Activated T-cell treated with anti-CD3 and anti-CD28 coated beads, Interleukin-2, amount 50 U/mL, for 24 hours (primary cell): Measurements from ENCODE around the gene BEST4.
A peak's percentile ranks its signal among the peaks of the same experiment; 100 is the strongest.
"Not testable (repeated sequence)": the region's sequence is repeated elsewhere in the genome, so short reads cannot be mapped to it uniquely, and the experiment has no call there.

Experiments
- DNase-seq: peaks from one replicate; pipeline ENCODE4 v3.0.0-alpha.2; 2020
- H3K27ac Mint-ChIP-seq: 2 replicates; pipeline ENCODE4 v1.8.0; 2020; ENCODE audit warnings: mild to moderate bottlenecking, mixed read lengths
- H3K27me3 Mint-ChIP-seq: 2 replicates; pipeline ENCODE4 v1.8.0; 2020; ENCODE audit warnings: mixed read lengths
- H3K36me3 Mint-ChIP-seq: 2 replicates; pipeline ENCODE4 v1.8.0; 2020; ENCODE audit warnings: low read depth, mixed read lengths
- H3K4me1 Mint-ChIP-seq: 2 replicates; pipeline ENCODE4 v1.8.0; 2020; ENCODE audit warnings: low read depth, mixed read lengths
- H3K4me3 Mint-ChIP-seq: 2 replicates; pipeline ENCODE4 v1.8.0; 2020; ENCODE audit warnings: mild to moderate bottlenecking, moderate library complexity, mixed read lengths
- H3K9me3 Mint-ChIP-seq: 2 replicates; pipeline ENCODE4 v1.8.0; 2020; ENCODE audit warnings: mixed read lengths

BEST4 gene

GRCh38 chr1:44788120-44788860, at the start of gene BEST4:
Gene BEST4, minus strand, starts transcription at chr1:44788170. Its CDS starts 465 bp downstream, at chr1:44787705.
- DNase-seq, result no peak
- Mint-ChIP-seq H3K9me3 (no peaks in the 10 kb centered on the region), H3K36me3 (peaks cover 3% of the 10 kb centered on the region), H3K27ac (no peak within 1 kb of the TSS), H3K4me1 (peaks cover 29% of the 10 kb centered on the region), H3K4me3 (no peak within 1 kb of the TSS), H3K27me3 (no peaks in the 10 kb centered on the region)

GRCh38 chr1:44835738-44836675, 48.0 kb upstream of the BEST4 start:
- DNase-seq, result peak; percentile 88
- Mint-ChIP-seq H3K27me3 (peaks cover 6% of the 10 kb centered on the region), H3K36me3 (no peaks in the 10 kb centered on the region), H3K4me3 (no peak overlapping the region), H3K9me3 (no peaks in the 10 kb centered on the region), H3K27ac (no peak overlapping the region), H3K4me1 (peaks cover 9% of the 10 kb centered on the region)

GRCh38 chr1:44834328-44834727, 46.4 kb upstream of the BEST4 start:
- H3K36me3 Mint-ChIP-seq, result no peaks in the 10 kb centered on the region
- no peaks in the 10 kb centered on the region for H3K27me3 Mint-ChIP-seq
- no peak for DNase-seq
- no peak overlapping the region for H3K27ac Mint-ChIP-seq
- peaks cover 9% of the 10 kb centered on the region for H3K4me1 Mint-ChIP-seq
- no peaks in the 10 kb centered on the region for H3K9me3 Mint-ChIP-seq
- no peak overlapping the region for H3K4me3 Mint-ChIP-seq

- H3K27ac Mint-ChIP-seq, result no peak overlapping the region
Measured at GRCh38 chr1:44832056-44832705, 44.2 kb upstream of the BEST4 start.

GRCh38 chr1:44831516-44831915, 43.5 kb upstream of the BEST4 start:
- no peak for DNase-seq
- Mint-ChIP-seq H3K4me1 (peaks cover 8% of the 10 kb centered on the region), H3K27ac (no peak overlapping the region), H3K36me3 (no peaks in the 10 kb centered on the region), H3K27me3 (no peaks in the 10 kb centered on the region), H3K4me3 (no peak overlapping the region), H3K9me3 (no peaks in the 10 kb centered on the region)

More at GRCh38 chr1:44832056-44832705, 44.2 kb upstream of the BEST4 start:
- no peak for DNase-seq
- peaks cover 9% of the 10 kb centered on the region for H3K4me1 Mint-ChIP-seq
- H3K27me3 Mint-ChIP-seq, result no peaks in the 10 kb centered on the region
- H3K9me3 Mint-ChIP-seq, result no peaks in the 10 kb centered on the region
- H3K4me3 Mint-ChIP-seq, result no peak overlapping the region
- no peaks in the 10 kb centered on the region for H3K36me3 Mint-ChIP-seq

GRCh38 chr1:44830900-44831304, 42.9 kb upstream of the BEST4 start:
- no peak for DNase-seq
- Mint-ChIP-seq H3K27me3 (no peaks in the 10 kb centered on the region), H3K36me3 (no peaks in the 10 kb centered on the region), H3K9me3 (no peaks in the 10 kb centered on the region), H3K27ac (no peak overlapping the region), H3K4me1 (peaks cover 5% of the 10 kb centered on the region), H3K4me3 (no peak overlapping the region)

GRCh38 chr1:44829506-44830384, 41.8 kb upstream of the BEST4 start:
- Mint-ChIP-seq H3K4me3 (no peak overlapping the region), H3K27ac (no peak overlapping the region), H3K9me3 (no peaks in the 10 kb centered on the region), H3K36me3 (no peaks in the 10 kb centered on the region), H3K4me1 (no peaks in the 10 kb centered on the region), H3K27me3 (no peaks in the 10 kb centered on the region)
- DNase-seq, result no peak

GRCh38 chr1:44828841-44829440, 41.0 kb upstream of the BEST4 start:
- no peaks in the 10 kb centered on the region for H3K36me3 Mint-ChIP-seq
- H3K9me3 Mint-ChIP-seq, result no peaks in the 10 kb centered on the region
- H3K27me3 Mint-ChIP-seq, result no peaks in the 10 kb centered on the region
- no peak overlapping the region for H3K27ac Mint-ChIP-seq
- H3K4me3 Mint-ChIP-seq, result no peak overlapping the region
- no peaks in the 10 kb centered on the region for H3K4me1 Mint-ChIP-seq
- DNase-seq, result no peak

- Mint-ChIP-seq H3K9me3 (no peaks in the 10 kb centered on the region), H3K36me3 (no peaks in the 10 kb centered on the region), H3K27ac (no peak overlapping the region), H3K27me3 (no peaks in the 10 kb centered on the region), H3K4me1 (no peaks in the 10 kb centered on the region), H3K4me3 (no peak overlapping the region)
- DNase-seq, result no peak
Measured at GRCh38 chr1:44828003-44828651, 40.2 kb upstream of the BEST4 start.

GRCh38 chr1:44827197-44828002, 39.4 kb upstream of the BEST4 start:
- H3K4me1 Mint-ChIP-seq, result no peaks in the 10 kb centered on the region
- H3K4me3 Mint-ChIP-seq, result no peak overlapping the region
- H3K9me3 Mint-ChIP-seq, result no peaks in the 10 kb centered on the region
- H3K27me3 Mint-ChIP-seq, result no peaks in the 10 kb centered on the region
- H3K36me3 Mint-ChIP-seq, result no peaks in the 10 kb centered on the region
- DNase-seq, result no peak
- H3K27ac Mint-ChIP-seq, result no peak overlapping the region

- DNase-seq, result no peak
- H3K36me3 Mint-ChIP-seq, result no peaks in the 10 kb centered on the region
- H3K27me3 Mint-ChIP-seq, result no peaks in the 10 kb centered on the region
Measured at GRCh38 chr1:44826375-44827196, 38.6 kb upstream of the BEST4 start.

GRCh38 chr1:44824392-44824791, 36.4 kb upstream of the BEST4 start:
- not testable (repeated sequence) for DNase-seq, H3K9me3 Mint-ChIP-seq, H3K4me3 Mint-ChIP-seq, H3K27me3 Mint-ChIP-seq, H3K36me3 Mint-ChIP-seq, H3K27ac Mint-ChIP-seq
- peaks cover 17% of the 10 kb centered on the region for H3K4me1 Mint-ChIP-seq

More at GRCh38 chr1:44826375-44827196, 38.6 kb upstream of the BEST4 start:
- Mint-ChIP-seq H3K9me3 (no peaks in the 10 kb centered on the region), H3K27ac (no peak overlapping the region), H3K4me3 (no peak overlapping the region), H3K4me1 (no peaks in the 10 kb centered on the region)
